NCI-H1694 (cell line): ENCODE data around the gene KLHDC10.
"Not testable (repeated sequence)": the region's sequence is repeated elsewhere in the genome, so short reads cannot be mapped to it uniquely, and the experiment has no call there.

Experiments used
- DNase-seq: peaks from one replicate; lab custom pipeline; 2025; lab: John Stamatoyannopoulos, UW

Gene KLHDC10

DNA sequence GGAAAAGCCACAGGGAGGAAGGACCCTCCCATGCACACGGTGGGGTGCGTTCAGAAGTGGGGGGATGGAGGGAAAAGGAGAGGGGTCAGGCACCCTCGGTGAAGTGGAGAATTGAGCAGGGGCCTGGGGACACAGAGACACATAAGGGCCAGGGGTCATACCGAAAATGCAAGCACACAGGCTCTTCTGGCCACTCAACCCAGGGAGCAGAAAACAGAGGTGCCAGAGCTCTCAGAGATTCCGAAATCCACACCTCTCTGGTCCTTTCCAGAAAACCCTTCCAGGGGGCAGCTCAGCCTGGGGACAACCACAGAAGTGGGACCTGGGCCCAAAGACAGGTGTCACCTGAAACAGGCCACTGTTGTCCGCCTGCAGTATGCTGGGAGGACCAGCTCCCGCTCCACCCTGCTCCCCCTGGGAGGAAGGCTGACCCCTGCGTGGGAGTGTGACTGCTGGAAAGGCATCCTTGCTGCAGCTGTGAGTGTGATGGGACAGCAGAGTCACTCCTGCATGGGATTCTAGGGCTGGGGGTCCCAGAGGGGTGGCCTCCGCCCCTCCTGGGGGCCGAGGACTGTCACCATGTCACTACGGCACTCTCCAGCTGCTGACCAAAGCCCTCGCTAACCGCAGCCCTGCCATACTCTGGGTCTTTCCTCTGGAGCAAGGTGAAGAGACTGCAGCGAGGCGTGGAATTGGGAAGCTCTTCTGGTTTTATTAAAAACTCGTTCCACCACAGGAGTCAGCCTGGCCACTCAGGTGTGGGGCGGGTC is 71.7 kb downstream of the KLHDC10 start:
- DNase-seq = no peak

DNA sequence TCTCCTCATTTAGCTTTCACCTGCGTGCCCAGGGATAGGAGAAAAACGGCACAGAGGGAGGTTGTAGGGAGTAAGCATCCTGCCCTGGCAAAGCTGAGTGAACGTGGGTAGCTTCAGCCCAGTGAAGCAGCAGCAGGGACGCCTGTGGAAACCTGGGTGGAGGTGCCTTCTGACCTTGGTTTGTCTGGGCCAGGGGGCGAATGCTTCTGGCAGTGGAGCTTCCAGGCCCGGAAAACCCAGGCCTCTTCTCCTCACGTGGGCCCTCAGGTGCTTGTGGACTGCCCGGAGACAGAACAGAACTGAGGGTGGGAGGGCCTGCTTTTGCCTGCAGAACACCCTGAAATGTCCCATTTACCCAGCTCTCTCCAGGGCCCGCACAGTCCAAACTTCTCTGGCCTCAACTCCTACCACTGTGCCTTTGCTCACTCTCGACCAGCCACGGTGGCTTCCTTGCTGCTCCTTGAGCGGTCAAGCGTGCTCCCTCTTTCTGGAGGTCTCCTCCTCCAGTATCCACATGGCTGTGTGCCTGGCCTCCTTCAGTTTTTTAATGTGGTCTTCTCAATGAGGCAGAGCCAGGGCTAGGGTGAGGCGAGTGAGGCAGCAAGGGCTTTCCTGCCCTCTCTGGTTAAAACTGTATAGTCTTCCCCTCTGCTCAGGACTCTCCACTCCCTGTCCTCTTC is 72.5 kb downstream of the KLHDC10 start:
- no peak for DNase-seq

DNA sequence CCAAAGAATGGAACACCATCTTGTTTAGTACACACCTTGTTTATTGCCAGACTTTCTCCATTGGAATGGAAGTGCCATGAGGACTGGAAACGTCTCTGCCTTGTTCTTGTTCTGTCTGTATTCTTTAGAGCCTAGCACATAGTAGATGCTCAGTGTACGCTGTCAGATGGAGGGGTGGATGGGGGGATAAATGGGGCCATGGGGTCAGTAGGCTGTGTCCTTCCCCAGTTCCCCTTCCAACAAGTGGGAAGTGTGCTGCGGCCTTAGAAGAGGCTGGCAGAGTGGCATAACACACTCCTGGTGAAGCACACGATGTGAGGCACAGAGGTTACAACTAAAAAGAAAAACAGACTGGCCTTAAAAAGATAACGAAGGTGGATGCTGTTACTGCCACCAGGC is 73.0 kb downstream of the KLHDC10 start:
- no peak for DNase-seq

DNA sequence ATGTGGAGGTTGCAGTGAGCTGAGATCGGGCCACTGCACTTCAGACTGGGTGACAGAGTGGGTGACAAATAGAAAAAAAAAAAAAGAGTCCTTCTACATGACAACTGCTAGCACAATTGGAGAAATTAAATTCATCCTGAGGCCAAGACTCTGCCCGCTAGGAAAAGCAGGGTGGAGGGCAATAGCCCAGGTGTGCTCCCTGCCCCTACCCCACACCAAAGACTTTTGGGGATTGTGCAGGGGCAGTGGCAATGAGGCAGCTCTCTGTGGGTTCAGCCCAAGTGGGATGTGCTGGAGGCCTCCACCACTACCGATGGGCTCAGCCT is 73.6 kb downstream of the KLHDC10 start:
- no peak for DNase-seq

DNA sequence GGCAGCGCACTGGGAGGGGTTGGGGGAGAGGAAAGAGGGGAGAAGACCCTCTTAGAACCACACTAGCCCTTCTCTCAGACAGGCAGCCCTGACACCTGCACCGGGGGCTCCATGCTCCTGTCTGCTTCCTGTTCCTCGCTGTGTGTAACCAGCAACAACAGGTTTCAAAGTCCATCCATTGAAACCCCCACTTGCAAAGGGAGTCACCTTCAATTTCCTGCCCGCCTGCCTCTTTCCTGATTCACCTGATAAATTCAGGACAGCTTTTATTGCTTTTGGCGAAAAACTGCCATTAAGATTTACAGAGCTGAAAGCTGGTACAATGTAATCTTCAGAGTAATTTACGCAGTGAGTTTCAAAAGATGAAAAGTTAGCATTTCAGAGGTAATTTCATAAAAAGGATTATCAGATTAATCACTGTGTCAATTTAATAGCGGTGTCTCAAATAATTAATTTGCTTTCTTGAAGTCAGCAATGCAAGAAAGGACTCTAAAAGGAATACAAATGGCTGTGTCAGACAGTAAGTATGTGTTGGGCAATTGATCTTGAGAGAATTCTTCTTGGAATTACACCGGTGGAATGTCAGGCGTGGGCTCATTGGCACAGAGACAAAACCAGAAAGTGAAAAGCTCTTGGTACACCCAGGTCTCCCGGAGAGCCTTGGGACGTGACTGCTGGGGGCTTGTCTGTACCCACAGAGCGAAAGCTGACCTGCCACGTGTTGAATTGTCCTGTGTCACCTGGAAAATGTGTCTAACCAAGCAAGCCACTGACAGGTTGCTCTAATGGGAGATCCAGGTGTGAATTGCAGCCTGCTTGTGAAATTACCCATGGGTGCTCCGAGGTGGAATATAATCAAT is 74.2 kb downstream of the KLHDC10 start:
- no peak for DNase-seq

DNA sequence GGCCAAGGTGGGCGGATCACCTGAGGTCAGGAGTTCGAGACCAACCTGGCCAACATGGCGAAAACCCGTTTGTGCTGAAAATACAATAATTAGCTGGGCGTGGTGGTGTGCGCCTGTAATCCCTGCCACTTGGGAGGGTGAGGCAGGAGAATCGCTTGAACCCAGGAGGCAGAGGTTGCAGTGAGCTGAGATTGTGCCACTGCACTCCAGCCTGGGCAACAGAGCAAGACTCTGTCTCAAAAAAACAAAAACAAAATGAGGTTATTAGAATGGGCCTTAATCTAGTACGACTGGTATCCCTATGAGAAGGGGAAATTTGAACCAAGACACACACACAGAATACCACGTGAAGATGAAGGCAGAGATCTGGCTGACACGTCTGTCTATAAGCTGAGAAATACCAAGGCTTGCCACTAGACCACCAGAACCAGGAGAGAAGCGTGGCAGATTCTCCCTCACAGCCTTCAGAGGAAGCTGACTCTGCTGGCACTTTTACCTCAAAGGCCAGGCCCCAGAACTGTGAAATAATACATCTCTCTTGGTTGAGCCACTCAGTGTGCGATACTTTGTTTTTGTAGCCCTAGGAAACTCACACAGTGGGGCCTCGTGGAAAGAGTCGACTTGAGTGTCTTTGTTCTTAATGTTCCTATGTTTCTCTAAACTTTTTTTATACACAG is 75.2 kb downstream of the KLHDC10 start:
- no peak for DNase-seq

DNA sequence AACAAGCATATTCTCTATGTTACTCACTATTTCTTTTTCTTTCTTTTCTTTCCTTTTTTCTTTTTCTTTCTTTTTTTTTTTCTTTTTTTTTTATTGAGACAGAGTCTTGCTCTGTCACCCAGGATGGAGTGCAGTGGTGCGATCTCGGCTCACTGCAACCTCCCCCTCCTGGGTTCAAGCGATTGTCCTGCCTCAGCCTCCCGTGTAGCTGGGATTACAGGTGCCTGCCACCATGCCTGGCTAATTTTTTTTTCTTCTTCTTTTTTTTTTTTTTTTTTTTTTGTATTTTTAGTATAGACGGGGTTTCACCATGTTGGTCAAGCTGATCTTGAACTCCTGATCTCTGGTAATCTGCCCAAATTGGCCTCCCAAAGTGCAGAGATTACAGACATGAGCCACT is 75.8 kb downstream of the KLHDC10 start:
- not testable (repeated sequence) for DNase-seq

DNA sequence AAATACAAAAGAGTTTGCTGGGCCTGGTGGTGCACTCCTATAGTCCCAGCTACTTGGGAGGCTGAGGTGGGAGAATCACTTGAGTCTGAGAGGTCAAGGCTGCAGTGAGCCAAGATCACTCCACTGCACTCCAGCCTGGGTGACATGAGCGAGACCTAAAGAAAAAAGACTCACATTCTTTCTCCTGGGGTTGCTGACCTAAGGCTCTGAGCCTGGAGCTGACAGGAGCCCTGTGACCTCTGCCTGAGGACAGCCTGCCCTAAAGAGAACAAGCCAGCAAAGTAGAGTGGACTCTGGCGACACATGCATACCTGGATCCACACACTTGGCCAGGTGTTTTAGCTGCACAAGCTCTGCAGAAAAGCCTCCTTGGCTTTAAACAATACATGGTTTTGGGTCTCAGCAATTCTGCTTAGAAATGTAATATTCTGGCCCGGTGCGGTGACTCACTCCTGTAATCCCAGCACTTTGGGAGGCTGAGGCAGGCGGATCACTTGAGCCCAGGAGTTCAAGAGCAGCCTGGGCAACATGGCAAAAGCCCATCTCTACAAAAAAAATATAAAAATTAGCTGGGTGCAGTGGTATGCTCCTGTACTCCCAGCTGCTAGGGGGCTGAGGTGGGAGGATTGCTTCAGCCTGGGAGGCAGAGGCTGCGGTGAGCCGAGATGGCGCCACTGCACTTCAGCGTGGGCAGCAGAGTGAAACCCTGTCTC is 76.5 kb downstream of the KLHDC10 start:
- DNase-seq = no peak

DNA sequence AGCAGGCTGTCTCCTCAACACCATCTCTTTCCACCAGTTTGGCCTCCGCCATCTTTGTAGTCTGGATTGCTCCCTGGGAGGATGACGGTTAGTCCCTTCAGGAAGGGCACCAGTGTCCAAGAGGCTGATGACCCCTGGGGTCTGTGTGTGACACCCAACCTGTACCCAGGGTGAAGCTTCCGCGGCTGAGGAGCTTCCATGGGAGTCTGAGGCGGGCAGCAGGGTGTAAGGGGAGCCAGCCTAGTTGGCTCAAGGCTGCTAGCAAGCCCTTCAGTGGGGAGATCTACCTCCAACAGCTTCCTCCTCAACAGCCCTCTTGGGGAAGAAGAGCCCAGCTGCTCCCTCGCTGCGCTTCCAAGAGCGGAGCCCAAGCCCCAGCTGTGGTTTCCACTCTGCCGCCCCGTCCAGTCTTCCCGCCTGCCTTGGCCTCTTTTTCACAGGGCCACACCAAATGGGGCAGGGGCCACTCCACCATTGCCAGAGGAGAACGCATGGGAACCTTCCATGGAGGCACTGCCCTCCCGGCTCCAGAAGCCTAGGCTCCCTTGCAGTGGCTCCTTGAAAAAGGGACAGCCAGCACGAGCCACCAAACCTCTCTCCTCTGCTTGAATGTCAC is 77.5 kb downstream of the KLHDC10 start:
- no peak for DNase-seq

DNA sequence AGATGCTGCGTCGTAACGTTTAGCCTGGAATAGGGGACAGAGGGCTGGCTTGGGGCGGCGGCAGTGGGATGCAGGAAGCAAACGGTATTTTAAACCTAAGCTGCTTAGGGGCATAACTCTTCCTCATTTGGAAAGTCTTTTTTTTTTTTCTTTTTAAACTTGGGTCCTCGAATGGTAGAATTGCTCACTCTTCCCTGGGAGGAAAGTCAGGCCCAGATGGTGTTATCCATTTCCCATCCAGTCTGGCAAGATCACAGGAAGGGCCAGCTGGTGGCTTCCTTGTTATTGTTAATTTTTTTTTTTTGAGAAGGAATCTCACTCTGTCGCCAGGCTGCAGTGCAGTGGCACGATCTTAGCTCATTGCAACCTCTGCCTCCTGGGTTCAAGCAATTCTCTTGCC is 78.2 kb downstream of the KLHDC10 start:
- peak; percentile 92 for DNase-seq

DNA sequence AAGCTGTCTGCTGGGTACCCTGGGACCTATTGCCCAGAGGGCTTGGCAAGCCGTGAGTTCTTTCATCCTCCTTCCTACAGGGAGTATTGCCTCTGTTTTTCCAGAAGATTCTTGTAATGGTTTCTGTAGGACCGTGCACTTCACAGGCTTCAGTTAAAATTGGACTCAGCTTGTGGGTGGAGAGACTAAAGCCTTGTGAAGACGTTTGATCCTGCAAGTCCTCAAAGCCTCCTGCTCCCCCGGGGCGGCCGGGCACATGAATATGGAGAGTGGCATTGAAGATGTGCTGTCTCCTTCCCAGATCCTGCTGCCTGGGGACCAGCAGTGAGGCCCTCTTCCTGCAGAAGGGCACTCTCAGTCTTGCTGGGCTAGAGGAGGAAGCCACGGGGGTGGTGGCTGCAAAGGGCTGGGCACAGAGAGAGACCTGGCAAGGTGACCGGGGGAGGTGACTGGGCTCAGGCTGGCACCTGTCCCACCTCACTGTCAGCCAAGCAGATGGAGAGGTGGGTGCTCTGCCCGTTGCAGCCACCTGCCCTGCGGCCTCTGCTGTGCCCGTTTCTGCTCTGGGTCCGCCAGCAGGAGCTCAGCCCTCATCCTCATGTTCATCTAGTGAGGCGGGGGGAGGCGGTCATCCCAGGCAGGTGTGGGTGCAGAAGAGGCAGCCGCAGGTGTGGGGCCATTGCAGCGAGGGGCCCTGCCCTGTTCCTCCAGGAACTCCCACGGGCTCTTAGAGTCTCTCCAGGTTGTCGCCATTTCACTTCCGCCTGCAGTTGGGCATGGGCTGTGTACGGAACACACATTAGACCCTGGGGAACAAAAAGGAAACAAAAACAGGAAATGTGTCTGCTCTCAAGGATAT is 79.2 kb downstream of the KLHDC10 start:
- peak; percentile 22 for DNase-seq

DNA sequence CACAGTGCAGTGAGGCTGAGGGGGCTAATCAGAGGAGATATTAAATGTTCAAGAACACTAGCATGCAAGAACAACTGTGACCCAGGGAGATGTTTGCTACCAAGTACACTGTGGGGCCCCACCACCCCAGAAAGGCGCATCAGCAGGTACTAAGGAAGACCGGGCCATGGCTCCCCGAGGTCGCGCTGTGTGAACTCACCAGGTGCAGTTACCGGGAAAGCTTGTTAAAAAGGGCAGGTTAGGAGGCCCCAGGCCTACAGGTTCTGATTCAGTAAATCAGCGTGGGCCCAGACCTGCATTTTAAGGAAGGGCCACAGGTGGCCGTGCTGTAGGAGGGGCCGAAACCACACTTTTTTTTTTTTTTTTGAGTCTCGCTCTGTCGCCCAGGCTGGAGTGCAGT is 80.3 kb downstream of the KLHDC10 start:
- DNase-seq = no peak

DNA sequence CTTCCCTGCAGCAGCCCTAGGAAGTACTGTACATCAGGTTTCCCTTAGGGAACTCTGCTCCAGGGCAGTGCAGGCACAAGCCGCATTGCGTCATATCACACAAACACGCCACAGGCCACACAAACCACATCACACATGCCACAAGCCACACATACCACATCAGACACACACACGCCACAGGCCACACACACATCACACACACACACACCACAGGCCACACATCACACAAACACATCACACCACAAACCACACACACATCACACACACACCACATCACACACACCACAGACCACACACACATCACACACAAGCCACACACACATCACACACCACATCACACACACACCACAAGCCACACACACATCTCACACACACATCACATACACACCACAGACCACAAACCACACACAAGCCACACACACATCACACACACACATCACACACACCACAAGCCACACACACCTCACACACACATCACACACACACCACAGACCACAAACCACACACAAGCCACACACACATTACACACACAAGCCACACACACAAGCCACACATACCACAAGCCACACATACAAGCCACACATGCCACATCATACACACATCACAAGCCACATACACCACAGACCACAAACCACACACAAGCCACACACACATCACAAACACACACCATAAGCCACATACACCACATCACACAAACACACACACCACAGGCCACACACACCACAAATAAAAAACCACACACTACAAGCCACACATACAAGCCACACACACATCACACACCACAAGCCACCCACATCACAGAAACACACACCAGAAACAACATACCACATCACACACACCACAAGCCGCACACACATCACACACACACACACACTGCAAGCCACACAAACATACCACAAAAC is 81.5 kb downstream of the KLHDC10 start:
- no peak for DNase-seq

DNA sequence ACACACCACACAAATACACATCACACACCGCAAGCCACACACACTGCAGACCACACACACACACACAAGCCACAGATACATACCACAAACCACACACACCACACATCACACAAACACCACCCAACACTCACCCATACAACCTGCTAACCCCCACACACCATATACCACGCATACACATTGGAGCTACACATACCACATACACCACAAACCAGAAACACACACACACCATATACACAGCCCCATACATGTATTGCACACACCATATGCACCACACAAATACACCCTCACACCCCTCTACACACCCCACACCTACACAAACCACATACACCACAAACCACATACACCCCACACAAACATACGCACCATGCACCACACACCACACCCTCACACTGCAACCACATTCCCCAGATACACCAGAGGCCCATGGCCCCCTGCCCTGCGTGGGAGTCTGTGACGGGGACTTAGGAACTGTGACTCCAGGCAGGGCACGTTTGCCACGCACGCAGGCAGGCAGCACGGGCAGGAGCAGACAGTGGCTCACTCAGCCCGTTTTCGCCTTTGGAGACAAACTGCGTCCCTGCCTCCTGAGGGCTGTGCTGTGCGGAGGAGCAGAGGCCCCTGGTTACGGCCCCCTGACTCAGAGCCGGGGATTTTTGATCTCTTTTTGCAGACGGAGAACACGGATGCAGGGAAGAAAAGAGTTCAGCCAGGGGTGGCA is 82.3 kb downstream of the KLHDC10 start:
- DNase-seq = no peak

DNA sequence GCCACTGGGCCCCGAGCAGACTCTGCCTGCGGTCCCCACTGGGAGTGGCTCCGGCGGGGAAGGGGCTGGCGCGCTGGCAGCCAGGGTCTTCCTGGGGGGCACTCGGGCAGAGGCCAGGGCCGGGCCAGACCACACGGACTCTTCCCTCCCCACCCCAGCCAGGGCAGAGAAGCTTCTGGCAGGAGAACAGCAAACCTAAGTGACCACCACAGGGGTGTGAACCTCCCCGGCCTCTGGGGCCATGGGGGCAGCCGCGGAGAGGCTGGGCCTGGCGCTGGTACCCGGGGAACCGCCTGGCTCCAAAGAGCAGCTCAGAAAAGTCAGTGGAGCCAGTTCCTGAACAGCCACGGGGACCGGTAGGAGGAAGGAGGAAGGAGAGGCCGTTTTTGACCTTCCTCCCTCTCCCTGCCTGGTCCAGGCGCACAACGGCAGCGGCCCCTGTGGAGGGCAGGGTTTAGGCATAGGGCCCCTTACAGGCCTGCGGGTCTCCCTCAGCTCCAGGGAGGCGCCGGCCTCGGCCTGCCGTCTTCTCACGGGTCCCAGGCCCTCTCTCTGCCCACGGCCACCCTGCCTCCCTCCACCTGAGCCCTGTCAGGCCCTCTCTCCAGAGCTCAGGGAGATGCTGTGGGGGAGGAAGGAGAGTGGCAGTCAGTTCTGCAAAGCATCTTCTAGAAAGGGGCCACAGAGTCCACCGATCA is 83.0 kb downstream of the KLHDC10 start:
- DNase-seq = no peak

DNA sequence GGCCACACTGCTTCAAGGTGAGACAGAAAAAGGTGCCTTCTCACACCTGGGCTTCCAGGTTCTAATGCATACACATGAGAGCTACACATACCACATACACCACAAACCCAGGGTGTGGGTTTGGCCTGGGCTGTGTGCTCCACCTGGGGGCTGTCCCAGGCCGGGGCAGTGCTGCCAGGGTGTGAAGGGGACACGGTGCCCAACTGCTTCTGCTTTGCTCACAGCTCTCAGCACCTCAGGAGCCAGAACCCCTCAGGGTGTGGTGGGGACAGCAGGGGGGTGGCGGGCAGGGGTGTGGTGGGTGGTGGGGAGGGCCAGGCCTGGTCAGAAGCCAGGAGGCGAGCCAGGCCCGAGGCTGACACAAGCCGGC is 83.8 kb downstream of the KLHDC10 start:
- DNase-seq = peak; percentile 54

DNA sequence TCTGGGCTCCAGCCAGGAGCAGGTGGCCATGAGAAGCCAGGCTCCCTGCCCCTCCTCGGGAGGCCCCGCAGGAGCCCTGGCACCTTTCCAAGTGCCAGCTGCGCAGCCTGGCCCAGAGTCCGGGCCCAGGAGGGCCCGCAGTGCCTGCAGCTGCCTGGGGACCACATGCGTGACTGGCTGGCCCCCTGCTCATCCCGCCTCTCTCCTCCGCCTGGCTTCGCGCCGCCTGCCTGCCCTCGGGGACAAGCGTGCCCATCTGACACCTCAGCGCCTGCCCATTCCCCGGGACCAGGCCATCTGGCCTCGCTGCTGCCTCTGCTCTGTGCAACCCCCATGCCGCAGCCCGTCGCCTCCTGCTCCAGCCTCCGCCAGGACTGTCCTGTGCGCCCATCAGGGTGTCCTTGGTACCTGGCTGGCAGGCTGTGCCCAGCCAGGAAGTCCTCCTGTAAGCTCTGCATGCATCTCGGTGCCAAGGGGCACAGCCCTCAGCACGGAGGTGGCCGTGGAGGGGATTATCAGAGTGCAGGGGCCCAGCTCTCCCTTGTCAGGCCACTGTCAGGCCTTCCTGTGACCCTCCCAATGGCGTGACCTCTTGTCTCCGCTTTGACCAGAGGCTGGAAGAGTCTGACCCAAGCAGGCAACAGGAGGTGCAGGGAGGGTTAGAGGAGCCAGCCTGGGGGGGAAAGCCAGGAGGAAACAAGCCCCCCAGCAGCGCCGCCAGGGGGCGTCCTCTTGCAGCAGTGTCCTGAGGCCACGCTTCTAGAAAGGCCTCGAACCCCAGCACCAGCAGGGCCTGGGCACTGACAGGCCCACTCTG is 84.4 kb downstream of the KLHDC10 start:
- peak; percentile 84 for DNase-seq
